SK-MEL-5 (cell line): Measurements from ENCODE around the gene FAM20C. TPM values are rescaled to one million over a fixed set of nuclear protein-coding genes. Genes with fewer than 3 reads are reported as not detected.

Experiments
- DNase-seq: peaks from one replicate; pipeline ENCODE4 v3.0.0-alpha.2; 2016; ENCODE audit warnings: low read depth, low spot score
- in situ Hi-C: cut with HindIII; loops from 2 replicates; pipeline ENCODE4 v1.10.0; 2016; ENCODE audit warnings: low sequenced_read_pairs, high pct_unique_total_duplicates, low pct_unique_long_range_greater_than_20kb
- total RNA-seq: library from RNA; depleted of rRNA; stranded (reverse); fragments of >200 nt; shearing (Covaris generic); gene quantifications from 2 replicates; pipeline ENCODE4 v1.2.3, GENCODE V29; 2014

Gene FAM20C
- total RNA-seq, 1 experiment from 2014 or later = not detected

DNA sequence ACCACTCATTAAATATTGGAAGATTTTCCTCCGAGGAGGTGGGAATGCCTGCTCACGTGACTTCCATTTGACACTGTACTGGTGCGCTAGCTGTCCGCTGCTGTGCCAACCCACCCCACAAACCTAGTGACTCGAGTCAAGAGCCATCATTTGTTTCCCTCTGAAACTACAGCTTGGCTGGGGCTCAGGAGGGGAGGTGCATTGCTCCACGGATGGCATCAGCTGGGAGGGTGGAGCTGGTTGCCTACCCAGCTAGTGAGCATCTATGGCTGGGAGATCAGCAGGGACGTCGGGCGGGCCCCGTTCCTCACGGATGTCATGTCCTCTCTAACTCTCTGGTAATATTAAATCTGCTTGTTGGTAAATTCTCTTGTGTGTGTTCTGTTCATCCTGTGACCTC is 88.1 kb downstream of the FAM20C start:
- in situ Hi-C loops = no loop called here
- DNase-seq = no peak

GRCh38 chr7:281637-282036 is 89.3 kb downstream of the FAM20C start:
- no peak for DNase-seq
- in situ Hi-C loops = no loop called here

DNA sequence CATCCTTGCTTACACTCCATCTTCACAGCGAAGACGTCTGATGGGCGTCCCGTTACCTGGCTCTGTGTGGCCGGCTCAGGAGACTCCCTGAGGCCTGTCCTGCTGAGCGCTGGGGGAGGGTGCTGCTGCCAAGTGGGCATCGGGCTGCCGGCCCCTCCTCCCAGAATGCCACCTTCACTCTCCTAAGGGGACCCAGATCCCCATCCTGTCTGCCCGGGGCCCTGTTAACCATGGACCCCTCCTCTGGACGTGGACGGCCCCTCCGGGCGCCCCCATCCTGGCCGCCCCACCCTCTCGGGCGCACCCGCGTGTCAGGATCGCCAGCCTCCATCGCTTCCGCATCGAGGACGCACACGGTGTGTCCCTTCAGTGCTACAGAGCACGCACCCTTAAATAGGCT is 90.2 kb downstream of the FAM20C start:
- DNase-seq = no peak
- in situ Hi-C loops = no loop called here

DNA sequence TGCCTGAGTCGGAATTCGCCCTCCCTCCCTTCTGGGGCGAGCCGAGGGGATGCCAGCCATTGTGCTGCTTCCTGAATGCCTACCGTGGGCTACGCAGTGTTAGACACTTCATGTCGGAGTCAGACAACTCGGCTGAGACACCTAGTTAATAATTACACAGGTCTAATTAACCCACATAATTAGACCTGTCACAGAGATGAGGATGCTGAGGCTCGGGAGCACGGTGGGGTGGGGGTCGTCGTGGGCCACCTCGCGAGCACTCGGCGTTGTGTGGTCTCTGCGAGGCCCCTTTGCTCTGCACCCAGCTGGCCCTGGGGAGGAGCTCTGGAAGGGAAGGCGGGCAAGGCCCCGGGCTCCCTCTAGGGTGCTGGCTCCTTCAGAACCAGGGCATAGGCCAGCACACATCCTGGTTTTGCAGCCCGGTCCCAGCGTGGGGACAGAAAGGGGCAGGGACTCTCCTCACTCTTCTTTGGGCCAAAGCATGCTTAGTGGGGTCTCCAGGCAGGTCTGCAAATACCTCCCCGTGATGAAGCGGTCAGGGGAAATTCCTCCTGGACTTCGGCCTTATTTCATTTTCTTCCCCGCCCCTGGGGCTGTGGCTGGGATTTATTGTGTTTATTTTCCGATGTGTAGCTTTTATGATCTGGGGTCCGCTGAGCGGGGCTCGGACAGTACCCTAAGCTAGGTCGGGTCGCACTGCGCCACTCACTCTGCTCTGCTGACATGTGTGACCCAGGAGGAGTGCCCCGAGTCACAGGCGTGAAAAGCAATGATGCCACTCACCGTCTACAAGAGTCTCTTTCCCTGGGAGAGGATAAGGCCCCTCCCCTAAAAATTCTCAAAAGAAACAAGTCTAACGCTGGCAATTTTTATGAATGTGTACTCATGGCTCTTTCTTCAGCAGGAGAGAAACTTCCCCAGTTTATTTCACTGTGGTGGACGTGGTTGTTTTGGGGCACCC is 92.7 kb downstream of the FAM20C start:
- no peak for DNase-seq
- in situ Hi-C loops = no loop called here

GRCh38 chr7:285731-286130 is 93.4 kb downstream of the FAM20C start:
- DNase-seq = no peak
- in situ Hi-C loops = no loop called here

GRCh38 chr7:286266-286665 is 93.9 kb downstream of the FAM20C start:
- no peak for DNase-seq
- in situ Hi-C loops = no loop called here

DNA sequence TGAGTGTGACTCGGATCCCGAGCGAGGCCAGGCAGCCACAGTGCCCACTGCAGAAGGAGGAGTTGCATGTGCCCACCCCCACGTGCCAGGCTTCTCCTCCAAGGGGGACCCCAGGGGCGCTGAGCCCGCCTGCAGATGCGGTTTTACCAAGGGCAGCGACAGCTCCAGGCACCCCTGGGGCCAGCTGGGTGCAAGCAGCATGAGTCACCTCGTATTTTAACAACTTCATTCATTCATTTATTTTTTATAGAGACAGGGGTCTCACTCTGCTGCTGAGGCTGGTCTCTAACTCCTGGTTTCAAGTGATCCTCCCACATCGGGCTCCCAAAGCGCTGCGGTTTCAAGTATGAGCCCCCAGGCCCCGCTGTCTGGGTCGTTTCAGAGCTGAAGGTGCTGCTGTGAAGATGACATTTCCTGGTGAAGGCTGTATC is 96.3 kb downstream of the FAM20C start:
- DNase-seq = no peak
- in situ Hi-C loops = no loop called here

GRCh38 chr7:289209-289755 is 96.9 kb downstream of the FAM20C start:
- DNase-seq = no peak
- in situ Hi-C loops = no loop called here

DNA sequence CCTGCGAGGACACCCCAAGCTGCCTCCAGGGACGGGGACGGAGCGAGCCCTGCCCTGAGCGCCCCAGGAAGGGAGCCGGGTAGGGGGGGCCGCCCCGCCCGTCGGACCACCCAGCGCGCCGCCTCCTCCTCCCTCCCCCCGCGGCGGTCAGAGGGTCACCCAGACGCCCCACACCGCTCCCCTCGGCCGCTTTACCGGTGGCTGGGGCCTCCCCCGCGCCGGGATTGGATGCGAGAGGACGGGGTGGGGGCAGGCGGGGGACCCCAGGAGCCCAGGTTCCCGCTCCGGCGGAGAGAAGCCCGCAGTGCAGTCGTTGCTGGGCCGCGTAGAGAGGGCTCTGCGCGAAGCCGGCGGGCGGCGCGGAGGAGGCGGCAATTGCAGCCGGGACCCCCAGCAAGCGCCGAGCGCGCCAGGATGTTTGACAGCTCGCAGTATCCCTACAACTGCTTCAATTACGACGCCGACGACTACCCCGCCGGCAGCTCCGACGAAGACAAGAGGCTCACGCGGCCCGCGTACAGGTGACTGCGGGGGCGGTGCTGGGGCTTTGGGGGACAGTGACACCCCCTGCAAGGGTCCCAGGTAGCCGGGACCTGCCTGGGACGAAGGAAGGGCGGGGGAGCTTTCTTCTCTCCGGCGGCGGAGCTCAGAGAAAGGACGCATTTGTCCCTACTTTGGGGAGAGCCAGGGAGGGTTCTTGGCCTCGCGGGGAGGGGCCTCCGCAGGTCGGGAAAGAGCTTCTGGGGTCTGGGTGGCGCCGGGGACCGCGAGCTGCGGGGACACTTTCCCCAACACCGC is 97.6 kb downstream of the FAM20C start, which contains the start of gene FOXL3:
Gene FOXL3, plus strand, starts transcription at position 415 of the 798 bp plus-strand sequence. Its CDS starts 0 bp downstream, at position 415.
- no peak for DNase-seq
- in situ Hi-C loops = no loop called here

DNA sequence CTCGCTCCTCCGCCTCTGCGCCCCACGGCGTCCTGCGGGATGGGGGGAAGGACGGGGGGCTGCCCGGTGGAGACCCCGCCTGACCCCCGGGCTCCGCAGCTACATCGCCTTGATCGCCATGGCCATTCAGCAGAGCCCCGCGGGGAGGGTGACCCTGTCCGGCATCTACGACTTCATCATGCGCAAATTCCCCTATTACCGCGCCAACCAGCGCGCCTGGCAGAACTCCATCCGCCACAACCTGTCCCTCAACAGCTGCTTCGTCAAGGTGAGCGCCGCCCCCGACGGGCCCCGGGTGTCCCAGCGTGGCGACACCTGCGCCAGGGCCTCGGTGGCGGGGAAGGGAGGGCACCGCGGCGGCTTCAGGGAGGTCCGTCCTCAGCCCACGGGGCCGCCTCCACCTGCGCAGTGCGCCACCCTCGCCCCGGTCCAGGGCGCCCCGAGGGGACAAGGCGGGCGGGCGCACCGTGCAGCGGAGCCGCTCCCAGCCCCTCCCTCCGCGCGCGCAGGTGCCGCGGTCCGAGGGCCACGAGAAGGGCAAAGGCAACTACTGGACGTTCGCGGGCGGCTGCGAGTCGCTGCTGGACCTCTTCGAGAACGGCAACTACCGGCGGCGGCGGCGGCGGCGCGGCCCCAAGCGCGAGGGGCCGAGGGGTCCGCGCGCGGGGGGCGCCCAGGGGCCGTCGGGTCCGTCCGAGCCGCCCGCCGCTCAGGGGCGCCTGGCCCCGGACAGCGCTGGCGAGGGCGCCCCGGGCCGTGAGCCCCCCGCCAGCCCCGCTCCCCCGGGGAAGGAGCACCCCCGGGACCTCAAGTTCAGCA is 98.4 kb downstream of the FAM20C start:
- in situ Hi-C loops = no loop called here
- DNase-seq = no peak

DNA sequence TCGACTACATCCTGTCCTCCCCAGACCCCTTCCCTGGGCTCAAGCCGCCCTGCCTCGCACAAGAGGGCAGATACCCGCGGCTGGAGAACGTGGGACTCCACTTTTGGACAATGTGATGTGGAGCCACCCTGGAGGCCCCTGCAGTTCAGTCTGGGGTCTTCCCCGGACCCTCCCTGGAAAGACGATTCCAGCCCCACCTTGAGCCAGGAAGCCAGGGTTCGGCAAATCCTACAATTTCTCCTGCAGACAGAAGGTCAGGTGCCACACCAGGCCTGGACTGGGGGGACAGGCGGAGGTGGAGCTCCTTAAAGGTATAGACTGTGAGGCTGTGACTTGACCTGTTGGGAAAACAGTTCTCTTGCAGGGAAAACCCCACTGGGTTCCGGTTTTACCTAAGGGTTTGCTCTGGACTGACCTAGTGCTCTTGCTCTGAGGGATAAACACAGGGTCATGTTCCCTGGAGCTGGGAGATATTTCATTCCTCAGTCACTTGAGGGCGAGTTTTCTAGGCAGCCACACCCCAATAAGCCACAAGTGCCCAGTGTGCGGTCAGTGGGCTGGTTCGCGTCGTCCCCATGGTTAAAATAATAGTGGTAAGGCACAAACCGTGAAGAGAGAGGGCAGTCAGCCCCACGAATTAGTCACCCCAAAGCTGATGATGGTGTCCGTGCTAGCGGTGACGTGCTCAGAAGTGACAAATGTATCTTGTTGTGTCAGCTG is 99.2 kb downstream of the FAM20C start:
- in situ Hi-C loops = no loop called here
- no peak for DNase-seq

DNA sequence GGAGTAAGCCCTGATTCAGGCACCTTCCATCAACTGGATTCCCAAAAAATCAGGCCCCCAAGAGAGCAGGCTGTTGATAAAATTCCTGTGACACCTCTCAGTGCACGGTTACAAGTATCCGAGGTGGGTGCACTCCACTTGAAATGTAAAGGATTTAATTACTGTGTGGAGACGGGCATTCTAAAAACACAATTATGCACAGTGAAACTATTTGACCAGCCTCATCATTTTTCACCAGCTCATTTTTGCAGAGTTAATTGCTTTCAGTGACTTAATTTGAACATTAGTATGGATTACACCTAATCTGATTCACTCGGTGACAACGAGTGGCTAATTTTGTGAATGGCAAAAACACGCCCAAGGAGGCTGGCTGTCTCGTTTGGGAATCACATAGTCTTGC is 99.9 kb downstream of the FAM20C start:
- in situ Hi-C loops = no loop called here
- no peak for DNase-seq

DNA sequence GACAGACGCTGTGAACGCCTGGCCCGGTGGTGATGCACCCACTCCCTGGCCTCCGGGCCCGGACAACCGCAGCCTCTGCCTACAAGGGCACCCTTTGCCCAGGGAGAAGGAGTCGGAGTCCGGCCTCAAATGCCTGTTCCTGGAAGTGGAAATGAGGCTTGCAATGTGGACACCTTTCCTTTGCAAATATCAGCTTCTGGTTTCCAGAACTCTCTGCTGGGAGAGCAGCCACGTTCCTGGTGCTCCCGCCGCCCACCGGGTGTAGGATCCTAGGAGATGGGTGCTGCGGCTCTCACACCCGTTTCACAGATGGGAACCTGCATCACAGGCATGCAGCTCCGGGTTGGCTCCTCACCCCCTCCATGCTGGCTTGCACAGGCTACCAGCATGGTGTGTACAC is 100.5 kb downstream of the FAM20C start:
- DNase-seq = no peak
- in situ Hi-C loops = no loop called here

DNA sequence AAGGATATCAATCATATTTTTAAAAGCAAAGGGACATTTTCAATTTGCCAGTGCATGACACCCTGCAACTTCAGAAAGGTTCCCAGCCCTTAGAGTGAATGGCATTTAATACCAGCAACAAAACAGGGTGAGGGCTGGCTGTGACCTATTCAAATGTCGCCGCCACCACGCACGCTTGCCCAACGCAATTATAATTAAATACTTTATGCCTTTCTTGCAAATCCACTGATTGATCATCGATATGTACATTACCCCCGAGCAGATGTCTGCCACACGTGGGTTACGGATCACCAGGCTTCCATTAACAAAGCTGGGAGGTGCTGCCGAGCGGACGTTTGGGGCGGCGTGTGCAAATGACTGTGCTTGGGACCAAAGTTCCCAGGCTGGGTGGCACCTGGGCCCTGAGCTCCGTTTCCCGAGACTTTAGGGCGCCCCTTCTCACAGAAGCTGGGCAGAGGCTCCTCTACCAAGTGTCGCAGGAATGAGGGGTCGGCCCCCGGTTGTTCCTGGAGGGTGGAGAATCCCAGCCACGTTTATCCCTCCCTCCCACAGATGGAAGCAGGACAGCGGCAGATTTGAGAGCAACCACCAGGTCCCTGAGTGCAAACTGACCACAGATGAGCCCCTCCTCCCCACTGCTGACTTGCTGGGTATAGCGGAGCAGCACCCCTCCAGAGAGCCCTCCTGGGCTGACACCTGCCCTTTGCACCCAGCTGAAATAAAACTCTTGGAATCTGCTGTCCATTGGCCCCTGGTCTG is 101.5 kb downstream of the FAM20C start:
- DNase-seq = no peak
- in situ Hi-C loops = no loop called here

DNA sequence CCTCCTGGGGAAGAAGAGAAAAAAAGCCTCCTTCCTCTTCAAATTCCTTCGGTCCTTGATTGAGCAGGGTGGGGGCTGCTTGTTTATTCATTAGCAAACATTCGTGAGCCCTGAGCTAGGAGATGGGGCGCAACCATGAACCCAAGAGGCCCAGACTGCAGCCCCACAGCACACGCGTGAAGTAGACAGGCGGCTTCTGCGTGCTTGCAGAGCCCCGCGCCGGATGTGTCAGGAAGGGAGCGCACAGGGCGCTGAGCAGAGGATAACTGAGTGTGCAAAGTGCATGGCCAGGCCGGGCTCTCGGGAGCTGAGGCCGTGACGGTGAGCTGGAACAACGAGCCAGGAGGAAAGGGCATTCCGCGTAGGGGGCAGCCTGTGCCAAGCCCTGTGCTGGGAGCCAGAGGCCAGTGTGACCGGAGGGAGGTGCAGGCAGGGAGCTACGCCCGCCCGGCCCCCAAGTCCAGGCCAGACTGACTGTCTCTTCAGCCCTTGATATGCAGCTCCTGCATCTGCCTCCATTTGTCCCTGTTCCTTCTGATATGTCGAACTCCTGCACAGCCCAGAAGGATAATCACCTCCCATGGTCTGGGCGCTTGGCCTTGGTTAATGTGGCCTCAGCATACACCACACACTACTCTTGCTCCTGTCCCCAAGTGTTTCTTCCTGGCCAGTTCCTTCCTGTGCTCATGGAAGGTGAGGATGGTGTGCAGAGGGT is 102.2 kb downstream of the FAM20C start:
- in situ Hi-C loops = no loop called here
- no peak for DNase-seq
